Activated T-helper 1 cell treated with anti-CD3 and anti-CD28 coated beads, Interleukin-12 subunit alpha, Interleukin-12 subunit beta, Interleukin-2, Interleukin-4 antibody, amounts not matched to agents 30 ng/mL and 10 ng/mL and 1 ng/mL, durations not matched to agents 14 hours and 24 hours and 36 hours (primary cell): Measurements from ENCODE around the gene GGN. TPM values are rescaled to one million over a fixed set of nuclear protein-coding genes. Genes with fewer than 3 reads are reported as not detected.
A peak's percentile ranks its signal among the peaks of the same experiment; 100 is the strongest.

Experiments used
- DNase-seq: peaks from one replicate; pipeline ENCODE4 v3.0.0; 2021; ENCODE audit warnings: low spot score
- H3K27ac Mint-ChIP-seq: one replicate; pipeline ENCODE4 v1.8.0; 2021; ENCODE audit warnings: mild to moderate bottlenecking, mixed read lengths
- H3K27me3 Mint-ChIP-seq: one replicate; pipeline ENCODE4 v1.8.0; 2022; ENCODE audit warnings: mild to moderate bottlenecking, moderate library complexity, mixed read lengths; ENCODE audit not compliant: insufficient read depth
- H3K36me3 Mint-ChIP-seq: one replicate; pipeline ENCODE4 v1.8.0; 2021; ENCODE audit warnings: low read depth, mixed read lengths
- H3K4me1 Mint-ChIP-seq: one replicate; pipeline ENCODE4 v1.8.0; 2021; ENCODE audit warnings: low read depth, mixed read lengths
- H3K4me3 Mint-ChIP-seq: one replicate; pipeline ENCODE4 v1.8.0; 2021; ENCODE audit warnings: mild to moderate bottlenecking, moderate library complexity, mixed read lengths
- H3K9me3 Mint-ChIP-seq: one replicate; pipeline ENCODE4 v1.8.0; 2021; ENCODE audit warnings: mixed read lengths
- intact Hi-C: fragments of 100-400 bp; cut with micrococcal nuclease; formaldehyde crosslinking; loops from one replicate; pipeline ENCODE4 v1.15.1; 2024
- total RNA-seq: library from RNA; stranded (reverse); gene quantifications from 2 replicates; pipeline ENCODE4 v1.2.3, GENCODE V29; 2022

GGN gene
- total RNA-seq, 1 donor from 2014 or later = 0.39 TPM

GRCh38 chr19:38404858-38405257 is 17.0 kb upstream of the GGN start:
- no peaks in the 10 kb centered on the region for H3K27me3 Mint-ChIP-seq
- H3K27ac Mint-ChIP-seq = no peak overlapping the region

GRCh38 chr19:38402967-38403674 is 15.3 kb upstream of the GGN start, which contains the start of gene FAM98C:
TSS of gene FAM98C (plus strand) at chr19:38403093. CDS start at chr19:38403154, 61 bp downstream.
- Mint-ChIP-seq H3K27me3 (no peaks in the 10 kb centered on the region), H3K4me1 (peaks cover 21% of the 10 kb centered on the region), H3K4me3 (peak within 1 kb of the TSS; percentile 89), H3K9me3 (no peaks in the 10 kb centered on the region), H3K27ac (peak within 1 kb of the TSS; percentile 94), H3K36me3 (peaks cover 8% of the 10 kb centered on the region)
- DNase-seq = peak; percentile 98
- intact Hi-C loops = loop anchor here (1.0 to 2.0 kb wide), 13 partner anchors 9 to 527 kb away; partner anchors contain the start of genes EIF3K, GGN, MRPS12 and PSMD8

More at GRCh38 chr19:38404858-38405257, 17.0 kb upstream of the GGN start:
- no peak for DNase-seq
- Mint-ChIP-seq H3K36me3 (peaks cover 8% of the 10 kb centered on the region), H3K4me3 (peak overlapping the region; percentile 89), H3K4me1 (peaks cover 21% of the 10 kb centered on the region), H3K9me3 (no peaks in the 10 kb centered on the region)
- intact Hi-C loops = no loop called here

- Mint-ChIP-seq H3K36me3 (peaks cover 8% of the 10 kb centered on the region), H3K9me3 (no peaks in the 10 kb centered on the region), H3K27ac (peak overlapping the region; percentile 94), H3K27me3 (no peaks in the 10 kb centered on the region), H3K4me1 (peaks cover 21% of the 10 kb centered on the region), H3K4me3 (peak overlapping the region; percentile 89)
- no peak for DNase-seq
- intact Hi-C loops = loop anchor here (1.0 to 2.0 kb wide), 9 partner anchors 14 to 528 kb away; partner anchors contain the start of genes EIF3K, GGN, MRPS12 and PSMD8
Measured at GRCh38 chr19:38402623-38402966, 14.8 kb upstream of the GGN start.

- H3K4me1 Mint-ChIP-seq = peaks cover 34% of the 10 kb centered on the region
- H3K27ac Mint-ChIP-seq = no peak overlapping the region
- no peaks in the 10 kb centered on the region for H3K9me3 Mint-ChIP-seq
- peaks cover 6% of the 10 kb centered on the region for H3K27me3 Mint-ChIP-seq
- intact Hi-C loops = no loop called here
- H3K36me3 Mint-ChIP-seq = peaks cover 4% of the 10 kb centered on the region
- no peak overlapping the region for H3K4me3 Mint-ChIP-seq
- DNase-seq = no peak
Measured at GRCh38 chr19:38401148-38401547, 13.3 kb upstream of the GGN start.

GRCh38 chr19:38400361-38400760 is 12.5 kb upstream of the GGN start:
- intact Hi-C loops = no loop called here
- no peaks in the 10 kb centered on the region for H3K9me3 Mint-ChIP-seq
- no peak overlapping the region for H3K27ac Mint-ChIP-seq
- peaks cover 6% of the 10 kb centered on the region for H3K27me3 Mint-ChIP-seq
- peaks cover 3% of the 10 kb centered on the region for H3K36me3 Mint-ChIP-seq
- peaks cover 33% of the 10 kb centered on the region for H3K4me1 Mint-ChIP-seq
- no peak for DNase-seq
- H3K4me3 Mint-ChIP-seq = no peak overlapping the region

- H3K4me3 Mint-ChIP-seq = peak overlapping the region; percentile 3
- peak overlapping the region; percentile 15 for H3K27ac Mint-ChIP-seq
- peaks cover 25% of the 10 kb centered on the region for H3K4me1 Mint-ChIP-seq
- H3K27me3 Mint-ChIP-seq = peaks cover 6% of the 10 kb centered on the region
- H3K9me3 Mint-ChIP-seq = no peaks in the 10 kb centered on the region
- DNase-seq = no peak
- no peaks in the 10 kb centered on the region for H3K36me3 Mint-ChIP-seq
- intact Hi-C loops = no loop called here
Measured at GRCh38 chr19:38399537-38399936, 11.7 kb upstream of the GGN start.

- Mint-ChIP-seq H3K4me1 (peaks cover 23% of the 10 kb centered on the region), H3K36me3 (no peaks in the 10 kb centered on the region), H3K27ac (no peak overlapping the region), H3K27me3 (peaks cover 6% of the 10 kb centered on the region), H3K4me3 (peak overlapping the region; percentile 3), H3K9me3 (no peaks in the 10 kb centered on the region)
- intact Hi-C loops = no loop called here
- no peak for DNase-seq
Measured at GRCh38 chr19:38399081-38399480, 11.2 kb upstream of the GGN start.

- no peaks in the 10 kb centered on the region for H3K9me3 Mint-ChIP-seq
- peak; percentile 39 for DNase-seq
- peak overlapping the region; percentile 83 for H3K4me3 Mint-ChIP-seq
- peaks cover 29% of the 10 kb centered on the region for H3K4me1 Mint-ChIP-seq
- H3K27me3 Mint-ChIP-seq = peaks cover 15% of the 10 kb centered on the region
- H3K36me3 Mint-ChIP-seq = peaks cover 3% of the 10 kb centered on the region
- intact Hi-C loops = loop anchor here (1.0 kb wide), 2 partner anchors 8 to 224 kb away; partner anchors contain the start of gene EIF3K
- H3K27ac Mint-ChIP-seq = peak overlapping the region; percentile 83
Measured at GRCh38 chr19:38395381-38396114, 7.7 kb upstream of the GGN start.

- peaks cover 19% of the 10 kb centered on the region for H3K27me3 Mint-ChIP-seq
- H3K9me3 Mint-ChIP-seq = no peaks in the 10 kb centered on the region
- DNase-seq = peak; percentile 67
- peak overlapping the region; percentile 83 for H3K27ac Mint-ChIP-seq
- intact Hi-C loops = loop anchor here (1.0 kb wide), 1 partner anchor 9 kb away; the partner anchor contains the start of gene FAM98C
- H3K36me3 Mint-ChIP-seq = peaks cover 3% of the 10 kb centered on the region
- peak overlapping the region; percentile 83 for H3K4me3 Mint-ChIP-seq
- H3K4me1 Mint-ChIP-seq = peaks cover 29% of the 10 kb centered on the region
Measured at GRCh38 chr19:38394488-38394887, 6.7 kb upstream of the GGN start.

- Mint-ChIP-seq H3K4me1 (peaks cover 34% of the 10 kb centered on the region), H3K36me3 (peaks cover 6% of the 10 kb centered on the region), H3K4me3 (no peak overlapping the region), H3K27ac (no peak overlapping the region), H3K9me3 (no peaks in the 10 kb centered on the region), H3K27me3 (peaks cover 27% of the 10 kb centered on the region)
- intact Hi-C loops = no loop called here
- no peak for DNase-seq
Measured at GRCh38 chr19:38392707-38393308, 5.0 kb upstream of the GGN start.

- Mint-ChIP-seq H3K27ac (no peak overlapping the region), H3K4me3 (no peak overlapping the region), H3K4me1 (peaks cover 36% of the 10 kb centered on the region), H3K36me3 (peaks cover 9% of the 10 kb centered on the region), H3K27me3 (peaks cover 21% of the 10 kb centered on the region), H3K9me3 (no peaks in the 10 kb centered on the region)
- intact Hi-C loops = no loop called here
- DNase-seq = no peak
Measured at GRCh38 chr19:38391911-38392464, 4.2 kb upstream of the GGN start.

- peaks cover 9% of the 10 kb centered on the region for H3K36me3 Mint-ChIP-seq
- DNase-seq = no peak
- H3K27ac Mint-ChIP-seq = peak overlapping the region; percentile 31
- peaks cover 28% of the 10 kb centered on the region for H3K4me1 Mint-ChIP-seq
- H3K27me3 Mint-ChIP-seq = peaks cover 21% of the 10 kb centered on the region
- intact Hi-C loops = no loop called here
- H3K4me3 Mint-ChIP-seq = peak overlapping the region; percentile 65
- no peaks in the 10 kb centered on the region for H3K9me3 Mint-ChIP-seq
Measured at GRCh38 chr19:38389957-38390924, 2.4 kb upstream of the GGN start.
